ENCODE data around the gene PDE11A.

- no peak for TF ChIP-seq POLR2AphosphoS5 (IDR thresholded peaks at IDR 0.05; ENCODE audit: low read depth, low read length)
- no peak for TF ChIP-seq POLR2A (IDR thresholded peaks at IDR 0.05; ENCODE audit: low read depth, low read length)
- no peak for TF ChIP-seq TAF1 (IDR thresholded peaks at IDR 0.05; ENCODE audit: low read depth, low read length)
- no peak for TF ChIP-seq SPI1 (IDR thresholded peaks at IDR 0.05; ENCODE audit: low read depth, low read length)
- TF ChIP-seq PAX5 (IDR thresholded peaks at IDR 0.05; ENCODE audit: insufficient read depth, low read length, severe bottlenecking): no peak
- no peak for TF ChIP-seq POU2F2 (IDR thresholded peaks at IDR 0.05; ENCODE audit: low read depth, low read length)
Observed at GRCh38 chr2:178066890-178067669, 5.5 kb downstream of the PDE11A start.
